Keratinocyte (primary cell): ENCODE measurements around the gene DPH7. TPM values are rescaled to one million over a fixed set of nuclear protein-coding genes. Genes with fewer than 3 reads are reported as not detected.
"Not testable (repeated sequence)": the region's sequence is repeated elsewhere in the genome, so short reads cannot be mapped to it uniquely, and the experiment has no call there.

Source experiments
- DNase-seq: peaks from one replicate; pipeline ENCODE4 v3.0.0-alpha.2; 2011; ENCODE audit warnings: low read depth, missing footprints, low spot score
- FAIRE-seq: peaks from 2 replicates; lab custom pipeline; 2011; peaks lifted over from hg19 to GRCh38; lab: Jason Lieb, UNC
- H2AFZ ChIP-seq: 2 replicates; pipeline ENCODE4 v1.6.0; 2012; ENCODE audit warnings: low read length, control low read depth, inconsistent platforms; ENCODE audit not compliant: control insufficient read depth
- H3K27ac ChIP-seq: 2 replicates; pipeline ENCODE4 v1.5.1; 2011; ENCODE audit warnings: low read length; ENCODE audit not compliant: control insufficient read depth, insufficient read depth
- H3K27me3 ChIP-seq: 3 replicates; pipeline ENCODE4 v1.6.0; 2011; ENCODE audit warnings: low read length; ENCODE audit not compliant: control insufficient read depth, insufficient read depth; ENCODE audit errors: extremely low read depth
- H3K36me3 ChIP-seq, 2 experiments: 2 replicates in 1 of 2; 3 replicates in 1 of 2; pipeline ENCODE4 v1.5.1; 2011; ENCODE audit warnings: low read length in 2 of 2, mild to moderate bottlenecking in 1 of 2; ENCODE audit not compliant: control insufficient read depth in 2 of 2, insufficient read depth in 2 of 2; ENCODE audit errors: extremely low read depth in 1 of 2
- H3K4me1 ChIP-seq: 3 replicates; pipeline ENCODE4 v1.5.1; 2011; ENCODE audit warnings: low read length; ENCODE audit not compliant: control insufficient read depth, insufficient read depth; ENCODE audit errors: extremely low read depth
- H3K4me2 ChIP-seq: 3 replicates; pipeline ENCODE4 v1.6.0; 2011; ENCODE audit warnings: low read depth, low read length; ENCODE audit not compliant: control insufficient read depth, insufficient read depth; ENCODE audit errors: extremely low read depth
- H3K4me3 ChIP-seq, 3 experiments: fragments of 200-600 bp in 1 of 3; sonication (generic) in 1 of 3; 2 replicates in 2 of 3; 3 replicates in 1 of 3; pipeline ENCODE4 v1.5.1; 2011 to 2016; ENCODE audit warnings: low read length in 3 of 3, mild to moderate bottlenecking in 3 of 3, control low read depth in 2 of 3, inconsistent platforms in 1 of 3, low read depth in 1 of 3, mixed read lengths in 1 of 3, mixed run types in 1 of 3, moderate library complexity in 1 of 3; ENCODE audit not compliant: control insufficient read depth in 2 of 3, insufficient read depth in 2 of 3; ENCODE audit errors: extremely low read depth in 1 of 3
- H3K79me2 ChIP-seq: 2 replicates; pipeline ENCODE4 v1.6.0; 2012; ENCODE audit warnings: low read length; ENCODE audit not compliant: control insufficient read depth, insufficient read depth
- H3K9ac ChIP-seq: 3 replicates; pipeline ENCODE4 v1.6.0; 2011; ENCODE audit warnings: low read length; ENCODE audit not compliant: control insufficient read depth, insufficient read depth; ENCODE audit errors: extremely low read depth
- H3K9me1 ChIP-seq: 3 replicates; pipeline ENCODE4 v1.6.0; 2011; ENCODE audit warnings: low read length; ENCODE audit not compliant: control insufficient read depth, insufficient read depth; ENCODE audit errors: extremely low read depth
- H3K9me3 ChIP-seq: 2 replicates; pipeline ENCODE4 v1.5.1; 2012; ENCODE audit warnings: low read depth, low read length; ENCODE audit not compliant: control insufficient read depth
- H4K20me1 ChIP-seq: 3 replicates; pipeline ENCODE4 v1.6.0; 2011; ENCODE audit warnings: low read length; ENCODE audit not compliant: control insufficient read depth, insufficient read depth; ENCODE audit errors: extremely low read depth
- EZH2 ChIP-seq: IDR thresholded peaks from one replicate; pipeline ENCODE4 v1.6.1; 2012; ENCODE audit warnings: inconsistent platforms, mild to moderate bottlenecking, low read length, moderate library complexity
- dilution Hi-C: fragments of 300-500 bp; cut with MboI; formaldehyde crosslinking; loops from one replicate; pipeline ENCODE4 v1.7.0; 2020; ENCODE audit warnings: low sequenced_read_pairs; ENCODE audit not compliant: extremely low pct_ligation_motif_present
- polyA plus RNA-seq, 5 experiments: library from polyadenylated mRNA; depleted of rRNA in 3 of 5; stranded (reverse) in 3 of 5; stranded (forward) in 1 of 5; unstranded in 1 of 5; fragments of >200 nt; gene quantifications; 1 replicate in 1 of 5; 2 replicates in 3 of 5; 3 replicates in 1 of 5; pipeline versions ENCODE4 v1.2.1 to v1.2.3, GENCODE V29; 2011 to 2012; ENCODE audit warnings: missing spikeins in 2 of 5, low read depth in 1 of 5, low replicate concordance in 1 of 5
- TF ChIP-seq, protein P1 (sequence below), 3 experiments: IDR thresholded peaks in 1 of 3; conservative IDR thresholded peaks in 1 of 3; optimal IDR thresholded peaks in 1 of 3; 2 replicates in 2 of 3; 3 replicates in 1 of 3; pipeline versions ENCODE3 to v1.5.1; 2011; ENCODE audit warnings: low read length in 3 of 3, mild to moderate bottlenecking in 3 of 3, moderate library complexity in 2 of 3, control low read depth in 1 of 3, inconsistent platforms in 1 of 3; ENCODE audit not compliant: insufficient read depth in 2 of 3; ENCODE audit errors: extremely low read depth in 1 of 3

DPH7 gene
- polyA plus RNA-seq, 1 donor (not counting 4 experiments of a cell fraction or from before 2014, with no cell fraction given), result 25.3 TPM

DNA sequence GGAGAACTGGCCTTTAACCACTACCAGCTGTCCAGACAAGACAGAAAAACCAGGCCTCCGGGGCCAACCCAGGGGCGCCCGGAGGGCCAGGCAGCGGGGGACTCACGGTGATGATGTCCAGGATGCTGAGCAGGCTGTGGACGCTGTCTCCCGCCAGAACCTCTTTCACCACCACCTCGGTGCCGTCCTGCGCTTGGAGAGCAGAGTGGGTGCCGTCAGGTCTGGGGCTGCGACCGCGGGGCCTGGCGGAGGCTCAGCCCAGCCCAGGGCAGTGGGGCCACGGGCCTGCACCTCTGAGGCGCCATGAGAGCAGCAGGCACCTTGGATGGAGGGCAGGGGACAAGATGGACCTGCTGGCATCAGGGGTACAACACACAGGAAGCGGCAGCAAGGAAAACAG, 38.2 kb downstream of the DPH7 start:
- no peak for TF ChIP-seq EZH2
- TF ChIP-seq, protein P1, sequence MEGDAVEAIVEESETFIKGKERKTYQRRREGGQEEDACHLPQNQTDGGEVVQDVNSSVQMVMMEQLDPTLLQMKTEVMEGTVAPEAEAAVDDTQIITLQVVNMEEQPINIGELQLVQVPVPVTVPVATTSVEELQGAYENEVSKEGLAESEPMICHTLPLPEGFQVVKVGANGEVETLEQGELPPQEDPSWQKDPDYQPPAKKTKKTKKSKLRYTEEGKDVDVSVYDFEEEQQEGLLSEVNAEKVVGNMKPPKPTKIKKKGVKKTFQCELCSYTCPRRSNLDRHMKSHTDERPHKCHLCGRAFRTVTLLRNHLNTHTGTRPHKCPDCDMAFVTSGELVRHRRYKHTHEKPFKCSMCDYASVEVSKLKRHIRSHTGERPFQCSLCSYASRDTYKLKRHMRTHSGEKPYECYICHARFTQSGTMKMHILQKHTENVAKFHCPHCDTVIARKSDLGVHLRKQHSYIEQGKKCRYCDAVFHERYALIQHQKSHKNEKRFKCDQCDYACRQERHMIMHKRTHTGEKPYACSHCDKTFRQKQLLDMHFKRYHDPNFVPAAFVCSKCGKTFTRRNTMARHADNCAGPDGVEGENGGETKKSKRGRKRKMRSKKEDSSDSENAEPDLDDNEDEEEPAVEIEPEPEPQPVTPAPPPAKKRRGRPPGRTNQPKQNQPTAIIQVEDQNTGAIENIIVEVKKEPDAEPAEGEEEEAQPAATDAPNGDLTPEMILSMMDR (optimal IDR thresholded peaks at IDR 0.05 in 1 of 3, IDR thresholded peaks at IDR 0.05 in 1 of 3, conservative IDR thresholded peaks at IDR 0.05 in 1 of 3; ENCODE audit: extremely low read depth in 1 of 3, insufficient read depth in 2 of 3, low read length in 3 of 3), result no peak
- H3K79me2 ChIP-seq, result no peaks in the 10 kb centered on the region
- no peak overlapping the region for H3K27ac ChIP-seq
- no peaks in the 10 kb centered on the region for H3K27me3 ChIP-seq
- no peak overlapping the region for H3K9ac ChIP-seq
- no peaks in the 10 kb centered on the region for H3K9me1 ChIP-seq
- no peaks in the 10 kb centered on the region for H3K9me3 ChIP-seq
- H3K4me3 ChIP-seq, result no peak overlapping the region
- dilution Hi-C loops, result no loop called here
- FAIRE-seq (no peak), DNase-seq (no peak)
- H3K4me2 ChIP-seq, result no peak overlapping the region
- H3K4me1 ChIP-seq, result no peaks in the 10 kb centered on the region
- no peaks in the 10 kb centered on the region for H3K36me3 ChIP-seq
- H2AFZ ChIP-seq, result no peak overlapping the region
- H4K20me1 ChIP-seq, result no peaks in the 10 kb centered on the region

DNA sequence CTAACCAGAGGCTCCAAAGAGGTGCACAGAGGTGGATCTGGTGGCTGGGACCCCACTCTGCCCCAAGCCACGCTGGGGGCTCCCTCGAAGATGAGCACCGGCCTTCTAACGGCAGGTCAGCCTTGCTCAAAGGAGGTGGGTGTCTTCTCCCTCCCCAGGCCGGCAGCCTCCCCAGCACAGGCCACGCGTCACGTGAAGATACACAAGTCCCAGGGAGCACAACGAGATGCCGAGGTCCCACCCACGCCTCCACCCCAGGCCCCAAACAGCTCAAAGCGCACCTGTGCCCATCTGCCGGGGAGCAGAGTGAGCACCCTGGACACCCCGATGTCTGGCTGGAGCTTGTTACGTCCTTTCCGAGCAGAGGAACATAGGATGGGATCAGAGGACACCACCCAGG, 40.7 kb downstream of the DPH7 start:
- Histone ChIP-seq H3K36me3 (no peaks in the 10 kb centered on the region), H3K4me3 (no peak overlapping the region), H3K4me2 (no peak overlapping the region), H3K9me3 (no peaks in the 10 kb centered on the region), H3K9ac (no peak overlapping the region), H4K20me1 (no peaks in the 10 kb centered on the region), H3K79me2 (no peaks in the 10 kb centered on the region), H3K27ac (no peak overlapping the region), H2AFZ (no peak overlapping the region), H3K9me1 (no peaks in the 10 kb centered on the region), H3K27me3 (no peaks in the 10 kb centered on the region), H3K4me1 (no peaks in the 10 kb centered on the region)
- no peak for FAIRE-seq
- dilution Hi-C loops, result no loop called here
- TF ChIP-seq, protein P1 (optimal IDR thresholded peaks at IDR 0.05 in 1 of 3, IDR thresholded peaks at IDR 0.05 in 1 of 3, conservative IDR thresholded peaks at IDR 0.05 in 1 of 3; ENCODE audit: extremely low read depth in 1 of 3, insufficient read depth in 2 of 3, low read length in 3 of 3), result no peak
- no peak for TF ChIP-seq EZH2
- no peak for DNase-seq

DNA sequence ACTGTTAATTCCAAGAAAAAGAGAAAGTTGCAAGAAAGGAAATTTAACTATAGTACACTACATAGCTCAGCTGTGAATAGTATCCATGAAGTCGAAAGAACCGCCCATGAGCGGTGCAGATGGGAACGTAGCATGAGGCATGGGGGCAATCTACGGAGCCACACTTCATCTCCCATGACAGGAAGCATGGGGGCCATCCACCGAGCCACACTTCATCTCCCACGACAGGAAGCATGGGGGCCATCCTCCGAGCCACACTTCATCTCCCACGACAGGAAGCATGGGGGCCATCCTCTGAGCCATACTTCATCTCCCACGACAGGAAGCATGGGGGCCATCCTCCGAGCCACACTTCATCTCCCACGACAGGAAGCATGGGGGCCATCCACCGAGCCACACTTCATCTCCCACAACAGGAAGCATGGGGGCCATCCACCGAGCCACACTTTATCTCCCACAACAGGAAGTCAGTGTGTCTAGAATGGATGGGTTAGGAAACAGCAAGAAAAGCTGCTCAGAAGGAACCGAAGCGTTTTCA, 42.1 kb downstream of the DPH7 start:
- H3K27ac ChIP-seq, H3K27me3 ChIP-seq, H4K20me1 ChIP-seq, dilution Hi-C loops, H3K4me1 ChIP-seq, H3K36me3 ChIP-seq, H3K9me3 ChIP-seq, H3K79me2 ChIP-seq, H2AFZ ChIP-seq, H3K9me1 ChIP-seq, H3K4me2 ChIP-seq, H3K9ac ChIP-seq, H3K4me3 ChIP-seq, DNase-seq, FAIRE-seq: not testable (repeated sequence)
